ENCODE data around the gene C3orf70. TPM values are rescaled to one million over a fixed set of nuclear protein-coding genes. Genes with fewer than 3 reads are reported as not detected.

Gene C3orf70
- total RNA-seq, 1 donor from 2014 or later, result 16.5 TPM

DNA sequence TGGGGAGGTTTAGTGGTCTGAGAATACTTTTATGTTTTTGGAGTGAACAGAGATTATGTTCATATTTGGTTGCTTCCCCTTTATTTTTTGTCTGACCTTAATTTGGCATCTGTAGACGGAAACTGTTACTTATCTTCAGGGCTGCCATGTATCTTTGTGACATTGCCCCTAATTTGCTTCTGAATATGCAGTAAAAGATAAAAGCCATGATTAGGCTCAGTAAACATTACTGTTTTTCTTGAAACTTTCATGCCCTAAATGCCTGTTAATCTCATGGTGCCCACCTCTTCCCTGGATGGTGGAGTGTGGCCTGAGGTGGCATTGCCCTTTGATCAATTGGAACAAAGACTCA, 106.7 kb downstream of the C3orf70 start:
- TF ChIP-seq, protein P1, sequence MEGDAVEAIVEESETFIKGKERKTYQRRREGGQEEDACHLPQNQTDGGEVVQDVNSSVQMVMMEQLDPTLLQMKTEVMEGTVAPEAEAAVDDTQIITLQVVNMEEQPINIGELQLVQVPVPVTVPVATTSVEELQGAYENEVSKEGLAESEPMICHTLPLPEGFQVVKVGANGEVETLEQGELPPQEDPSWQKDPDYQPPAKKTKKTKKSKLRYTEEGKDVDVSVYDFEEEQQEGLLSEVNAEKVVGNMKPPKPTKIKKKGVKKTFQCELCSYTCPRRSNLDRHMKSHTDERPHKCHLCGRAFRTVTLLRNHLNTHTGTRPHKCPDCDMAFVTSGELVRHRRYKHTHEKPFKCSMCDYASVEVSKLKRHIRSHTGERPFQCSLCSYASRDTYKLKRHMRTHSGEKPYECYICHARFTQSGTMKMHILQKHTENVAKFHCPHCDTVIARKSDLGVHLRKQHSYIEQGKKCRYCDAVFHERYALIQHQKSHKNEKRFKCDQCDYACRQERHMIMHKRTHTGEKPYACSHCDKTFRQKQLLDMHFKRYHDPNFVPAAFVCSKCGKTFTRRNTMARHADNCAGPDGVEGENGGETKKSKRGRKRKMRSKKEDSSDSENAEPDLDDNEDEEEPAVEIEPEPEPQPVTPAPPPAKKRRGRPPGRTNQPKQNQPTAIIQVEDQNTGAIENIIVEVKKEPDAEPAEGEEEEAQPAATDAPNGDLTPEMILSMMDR (IDR thresholded peaks at IDR 0.05), result no peak
- H3K4me1 ChIP-seq, result no peaks in the 10 kb centered on the region
- no peak for DNase-seq (ENCODE audit: low spot score in 2 of 2)
- no peak overlapping the region for H3K27ac ChIP-seq
- no peak overlapping the region for H3K4me3 ChIP-seq
- H3K36me3 ChIP-seq, result peaks cover 9 to 33% of the 10 kb centered on the region in 2 donors
- H3K27me3 ChIP-seq, result no peaks in the 10 kb centered on the region
- no peaks in the 10 kb centered on the region for H3K9me3 ChIP-seq
- intact Hi-C loops (cut with DNase I), result no loop called here

DNA sequence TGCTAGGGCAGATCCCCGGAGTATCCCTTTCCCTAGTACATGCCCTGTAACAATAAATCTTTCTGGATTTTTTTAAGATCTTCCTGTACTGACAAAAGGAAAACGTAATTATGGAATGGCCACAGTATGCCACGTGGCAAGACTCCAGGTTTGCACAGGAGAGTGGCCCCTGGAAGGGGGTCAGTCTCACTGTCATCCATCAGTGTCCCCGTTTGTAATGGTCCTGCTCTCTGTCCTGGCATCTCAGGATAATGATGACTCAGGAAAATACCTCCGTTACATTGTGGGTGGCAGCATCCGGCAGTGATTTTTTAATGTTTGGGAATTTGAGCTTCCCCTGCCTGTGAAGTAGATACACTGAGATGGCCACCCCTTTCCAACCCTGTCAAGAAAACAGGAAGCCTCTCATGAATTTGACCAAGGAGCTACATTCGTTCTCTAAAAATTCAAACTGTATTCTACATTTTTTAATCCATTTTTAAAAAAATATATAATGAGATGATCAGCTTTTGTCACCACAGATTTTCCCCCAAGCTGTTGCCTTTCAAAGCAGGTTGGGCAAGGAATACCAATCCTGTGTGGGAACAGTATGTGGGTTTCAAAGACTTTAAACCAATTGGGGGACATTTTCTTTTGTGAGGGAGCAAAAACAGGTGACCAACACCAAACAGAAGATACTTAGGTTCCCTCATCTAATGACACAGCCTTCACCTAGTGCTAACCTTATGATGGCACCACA, 110.4 kb downstream of the C3orf70 start:
- Histone ChIP-seq H3K4me1 (no peaks in the 10 kb centered on the region), H3K27me3 (no peaks in the 10 kb centered on the region), H3K4me3 (no peak overlapping the region), H3K9me3 (no peaks in the 10 kb centered on the region), H3K27ac (no peak overlapping the region), H3K36me3 (no peaks in the 10 kb centered on the region)
- DNase-seq (ENCODE audit: low spot score in 2 of 2), result no peak
- TF ChIP-seq, protein P1 (IDR thresholded peaks at IDR 0.05), result no peak
- intact Hi-C loops (cut with DNase I), result no loop called here

DNA sequence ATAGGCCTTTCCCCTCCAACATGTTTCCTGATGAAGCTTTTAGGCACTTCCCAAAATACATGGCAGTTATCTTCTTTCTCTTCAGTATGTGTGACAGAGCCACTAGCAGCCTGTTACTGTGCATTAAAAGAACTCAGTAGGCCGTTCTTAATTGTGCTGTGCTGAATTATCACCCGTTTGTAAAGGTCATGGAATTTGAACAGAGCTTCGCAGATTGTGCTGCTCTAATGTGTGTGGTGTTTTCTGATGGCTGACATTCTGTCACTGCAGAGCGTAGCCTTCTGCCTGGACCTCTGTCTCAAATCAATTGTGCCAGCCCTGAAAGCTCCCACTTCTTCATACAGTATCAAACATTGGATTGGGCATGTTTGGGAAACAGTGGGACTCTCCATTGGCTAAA, 111.3 kb downstream of the C3orf70 start:
- Histone ChIP-seq H3K4me1 (no peaks in the 10 kb centered on the region), H3K4me3 (no peak overlapping the region), H3K27me3 (no peaks in the 10 kb centered on the region), H3K27ac (no peak overlapping the region), H3K9me3 (peaks cover 0 to 8% of the 10 kb centered on the region in 2 donors), H3K36me3 (no peaks in the 10 kb centered on the region)
- intact Hi-C loops (cut with DNase I), result no loop called here
- TF ChIP-seq, protein P1 (IDR thresholded peaks at IDR 0.05), result no peak
- DNase-seq (ENCODE audit: low spot score in 2 of 2), result no peak

DNA sequence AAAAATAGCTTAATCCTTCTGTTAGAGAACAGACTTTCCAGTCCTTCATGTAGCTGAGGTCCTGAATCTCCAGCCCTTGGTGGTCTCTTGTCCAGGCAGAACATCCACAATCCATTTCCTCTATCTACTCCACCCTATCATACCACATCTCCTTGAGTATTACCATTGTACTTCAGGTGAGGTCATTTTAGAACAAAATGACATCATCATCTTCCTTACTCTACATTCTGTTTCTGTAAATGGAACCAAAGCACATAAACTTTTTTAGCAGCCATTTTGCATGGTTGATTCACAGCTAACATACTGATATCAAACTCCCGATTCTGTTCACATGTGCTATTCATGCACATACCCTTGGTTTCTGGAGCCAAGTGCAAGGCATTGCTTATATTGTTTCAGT, 112.4 kb downstream of the C3orf70 start:
- Histone ChIP-seq H3K27ac (no peak overlapping the region), H3K4me3 (no peak overlapping the region), H3K4me1 (no peaks in the 10 kb centered on the region), H3K36me3 (no peaks in the 10 kb centered on the region), H3K9me3 (peaks cover 0 to 15% of the 10 kb centered on the region in 2 donors), H3K27me3 (no peaks in the 10 kb centered on the region)
- DNase-seq (ENCODE audit: low spot score in 2 of 2), result no peak
- TF ChIP-seq, protein P1 (IDR thresholded peaks at IDR 0.05), result no peak
- intact Hi-C loops (cut with DNase I), result no loop called here

DNA sequence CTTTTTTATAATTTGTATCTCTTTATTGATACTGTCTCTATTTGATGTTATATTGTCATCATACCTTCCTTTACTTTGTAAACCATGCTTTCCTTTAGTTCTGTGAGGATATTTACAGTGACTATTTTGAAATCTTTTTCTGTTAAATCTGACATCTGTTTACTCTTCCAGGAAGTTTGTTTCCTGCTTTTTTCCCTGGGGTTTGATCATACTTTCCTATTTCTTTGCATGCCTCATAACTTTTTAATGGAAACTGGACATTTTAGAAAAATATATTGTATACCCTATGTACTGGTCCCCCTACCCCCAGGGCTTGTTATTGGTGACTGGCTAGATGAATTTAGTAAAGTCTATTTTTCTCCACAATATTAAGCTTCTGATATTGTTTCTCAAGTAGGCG, 115.1 kb downstream of the C3orf70 start:
- intact Hi-C loops (cut with DNase I), result no loop called here
- H3K27ac ChIP-seq, result no peak overlapping the region
- no peak overlapping the region for H3K4me3 ChIP-seq
- TF ChIP-seq, protein P1 (IDR thresholded peaks at IDR 0.05), result no peak
- no peak for DNase-seq (ENCODE audit: low spot score in 2 of 2)
- peaks cover 0 to 15% of the 10 kb centered on the region in 2 donors for H3K9me3 ChIP-seq
- no peaks in the 10 kb centered on the region for H3K27me3 ChIP-seq
- H3K4me1 ChIP-seq, result no peaks in the 10 kb centered on the region
- H3K36me3 ChIP-seq, result no peaks in the 10 kb centered on the region
